Measurements from ENCODE around the gene PIEZO1.

The PIEZO1 gene

GRCh38 chr16:88722784-88723506, 62.1 kb downstream of the PIEZO1 start:
- Mint-ChIP-seq H3K27me3 (ENCODE audit: low read depth, poor library complexity) (no peaks in the 10 kb centered on the region), H3K36me3 (ENCODE audit: low read depth) (no peaks in the 10 kb centered on the region), H3K4me1 (no peaks in the 10 kb centered on the region), H3K4me3 (no peak overlapping the region), H3K9me3 (no peaks in the 10 kb centered on the region), H3K27ac (no peak overlapping the region)
- TF ChIP-seq CTCF (IDR thresholded peaks at IDR 0.05): no peak
- DNase-seq: no peak

GRCh38 chr16:88721815-88722755, 62.9 kb downstream of the PIEZO1 start:
- Mint-ChIP-seq H3K9me3 (no peaks in the 10 kb centered on the region), H3K27me3 (ENCODE audit: low read depth, poor library complexity) (no peaks in the 10 kb centered on the region), H3K27ac (no peak overlapping the region), H3K4me3 (no peak overlapping the region), H3K4me1 (peaks cover 4% of the 10 kb centered on the region), H3K36me3 (ENCODE audit: low read depth) (peaks cover 4% of the 10 kb centered on the region)
- TF ChIP-seq CTCF (IDR thresholded peaks at IDR 0.05): no peak
- DNase-seq: no peak

- no peak for DNase-seq
- H3K36me3 Mint-ChIP-seq (ENCODE audit: low read depth): peaks cover 5% of the 10 kb centered on the region
- H3K9me3 Mint-ChIP-seq: no peaks in the 10 kb centered on the region
- no peak overlapping the region for H3K27ac Mint-ChIP-seq
- H3K4me3 Mint-ChIP-seq: no peak overlapping the region
- H3K4me1 Mint-ChIP-seq: peaks cover 5% of the 10 kb centered on the region
- H3K27me3 Mint-ChIP-seq (ENCODE audit: low read depth, poor library complexity): no peaks in the 10 kb centered on the region
- no peak for TF ChIP-seq CTCF (IDR thresholded peaks at IDR 0.05)
Measured at GRCh38 chr16:88721236-88721635, 63.8 kb downstream of the PIEZO1 start.

- Mint-ChIP-seq H3K4me3 (no peak overlapping the region), H3K27me3 (ENCODE audit: low read depth, poor library complexity) (no peaks in the 10 kb centered on the region), H3K4me1 (peaks cover 5% of the 10 kb centered on the region), H3K36me3 (ENCODE audit: low read depth) (peaks cover 5% of the 10 kb centered on the region), H3K27ac (no peak overlapping the region), H3K9me3 (no peaks in the 10 kb centered on the region)
- TF ChIP-seq CTCF (IDR thresholded peaks at IDR 0.05): no peak
- no peak for DNase-seq
Measured at GRCh38 chr16:88720396-88720970, 64.5 kb downstream of the PIEZO1 start.

GRCh38 chr16:88719933-88720296, 65.1 kb downstream of the PIEZO1 start:
- Mint-ChIP-seq H3K9me3 (no peaks in the 10 kb centered on the region), H3K36me3 (ENCODE audit: low read depth) (peaks cover 5% of the 10 kb centered on the region), H3K27me3 (ENCODE audit: low read depth, poor library complexity) (no peaks in the 10 kb centered on the region), H3K27ac (no peak overlapping the region), H3K4me1 (peaks cover 5% of the 10 kb centered on the region), H3K4me3 (no peak overlapping the region)
- no peak for DNase-seq
- no peak for TF ChIP-seq CTCF (IDR thresholded peaks at IDR 0.05)
